GM23248 (cell line): ENCODE results near the gene PDE6H.

Source experiments
- EZH2 ChIP-seq: fragments of 200-600 bp; sonication (generic); IDR thresholded peaks from 2 replicates; pipeline ENCODE4 v1.6.1; 2018; ENCODE audit warnings: antibody characterized with exemption, mild to moderate bottlenecking; ENCODE audit not compliant: insufficient read depth, poor library complexity, severe bottlenecking
- EZH2phosphoT487 ChIP-seq: fragments of 200-600 bp; sonication (generic); IDR thresholded peaks from 2 replicates; pipeline ENCODE4 v1.6.1; 2018; ENCODE audit warnings: antibody characterized with exemption, moderate library complexity, mild to moderate bottlenecking, low read depth; ENCODE audit not compliant: insufficient read depth

- TF ChIP-seq EZH2 (no peak), EZH2phosphoT487 (no peak)
These were observed 21.8 kb downstream of the PDE6H start for GRCh38 chr12:14994610-14995009.
